H9 (cell line): ENCODE data around the gene TBCK. TPM values are rescaled to one million over a fixed set of nuclear protein-coding genes. Genes with fewer than 3 reads are reported as not detected.
A peak's percentile ranks its signal among the peaks of the same experiment; 100 is the strongest.

ENCODE experiments used
- DNase-seq: peaks from one replicate; pipeline ENCODE4 v3.0.0-alpha.2; 2017
- H2AFZ ChIP-seq: one replicate; pipeline ENCODE4 v1.6.1; 2013; ENCODE audit warnings: mild to moderate bottlenecking, low read length, control low read depth, moderate library complexity
- H2AK5ac ChIP-seq: 2 replicates; pipeline ENCODE4 v1.6.1; 2013; ENCODE audit warnings: low read length, control low read depth, mixed read lengths; ENCODE audit not compliant: insufficient read length
- H2BK120ac ChIP-seq: one replicate; pipeline ENCODE4 v1.6.1; 2013; ENCODE audit warnings: low read depth, mild to moderate bottlenecking, low read length, control low read depth, inconsistent platforms; ENCODE audit not compliant: poor library complexity, severe bottlenecking
- H2BK12ac ChIP-seq: 2 replicates; pipeline ENCODE4 v1.6.1; 2013; ENCODE audit warnings: low read length, control low read depth, mixed read lengths, low read depth; ENCODE audit not compliant: insufficient read length
- H2BK15ac ChIP-seq: 2 replicates; pipeline ENCODE4 v1.6.1; 2013; ENCODE audit warnings: low read depth, low read length, control low read depth
- H2BK20ac ChIP-seq: one replicate; pipeline ENCODE4 v1.6.1; 2013; ENCODE audit warnings: low read depth, mild to moderate bottlenecking, low read length, control low read depth, inconsistent platforms; ENCODE audit not compliant: poor library complexity, severe bottlenecking
- H2BK5ac ChIP-seq: 2 replicates; pipeline ENCODE4 v1.6.1; 2013; ENCODE audit warnings: low read length, control low read depth, mixed read lengths; ENCODE audit not compliant: insufficient read length
- H3K14ac ChIP-seq: 2 replicates; pipeline ENCODE4 v1.6.1; 2013; ENCODE audit warnings: low read length, control low read depth; ENCODE audit not compliant: insufficient read depth
- H3K18ac ChIP-seq: 2 replicates; pipeline ENCODE4 v1.6.1; 2013; ENCODE audit warnings: low read depth, mild to moderate bottlenecking, mixed read lengths, low read length, control low read depth; ENCODE audit not compliant: insufficient read length
- H3K23ac ChIP-seq: 2 replicates; pipeline ENCODE4 v1.6.1; 2013; ENCODE audit warnings: low read length, control low read depth, mixed read lengths, low read depth; ENCODE audit not compliant: insufficient read length
- H3K23me2 ChIP-seq: 2 replicates; pipeline ENCODE4 v1.6.1; 2013; ENCODE audit warnings: low read depth, mild to moderate bottlenecking, mixed read lengths, low read length, control low read depth; ENCODE audit not compliant: insufficient read length, poor library complexity, severe bottlenecking
- H3K27ac ChIP-seq: 2 replicates; pipeline ENCODE4 v1.5.1; 2013; ENCODE audit warnings: low read length, control low read depth, mixed read lengths, low read depth; ENCODE audit not compliant: insufficient read length
- H3K27me3 ChIP-seq: 2 replicates; pipeline ENCODE4 v1.6.1; 2013; ENCODE audit warnings: low read length, control low read depth, inconsistent platforms; ENCODE audit not compliant: insufficient read depth
- H3K4ac ChIP-seq: 2 replicates; pipeline ENCODE4 v1.6.1; 2013; ENCODE audit warnings: low read depth, mild to moderate bottlenecking, control low read depth, inconsistent platforms, low read length, moderate library complexity
- H3K4me1 ChIP-seq: 2 replicates; pipeline ENCODE4 v1.6.1; 2013; ENCODE audit warnings: low read length, control low read depth, inconsistent platforms; ENCODE audit not compliant: insufficient read depth
- H3K4me2 ChIP-seq: 2 replicates; pipeline ENCODE4 v1.6.1; 2013; ENCODE audit warnings: low read length, control low read depth, mixed read lengths; ENCODE audit not compliant: insufficient read length, insufficient read depth
- H3K56ac ChIP-seq: 2 replicates; pipeline ENCODE4 v1.6.1; 2013; ENCODE audit warnings: low read depth, mild to moderate bottlenecking, mixed read lengths, low read length, control low read depth; ENCODE audit not compliant: insufficient read length
- H3K79me1 ChIP-seq: 2 replicates; pipeline ENCODE4 v1.6.1; 2013; ENCODE audit warnings: low read depth, mild to moderate bottlenecking, moderate library complexity, low read length, control low read depth, inconsistent platforms; ENCODE audit not compliant: insufficient read depth, poor library complexity, severe bottlenecking
- H3K79me2 ChIP-seq: 2 replicates; pipeline ENCODE4 v1.6.1; 2013; ENCODE audit warnings: low read length, control low read depth, inconsistent platforms; ENCODE audit not compliant: insufficient read depth
- H3K9ac ChIP-seq: 2 replicates; pipeline ENCODE4 v1.6.1; 2013; ENCODE audit warnings: low read length, control low read depth, mixed read lengths; ENCODE audit not compliant: insufficient read length; ENCODE audit errors: extremely low read depth
- H3K9me3 ChIP-seq: one replicate; pipeline ENCODE4 v1.6.1; 2013; ENCODE audit warnings: low read depth, low read length, inconsistent platforms; ENCODE audit not compliant: control insufficient read depth
- H3T11ph ChIP-seq: one replicate; pipeline ENCODE4 v1.6.1; 2013; ENCODE audit warnings: mild to moderate bottlenecking, low read length, control low read depth, inconsistent platforms
- H4K20me1 ChIP-seq: one replicate; pipeline ENCODE4 v1.6.1; 2013; ENCODE audit not compliant: control insufficient read depth, insufficient read length, insufficient read depth
- H4K5ac ChIP-seq: 2 replicates; pipeline ENCODE4 v1.6.1; 2013; ENCODE audit warnings: low read depth, mild to moderate bottlenecking, mixed read lengths, low read length, control low read depth; ENCODE audit not compliant: insufficient read length
- H4K8ac ChIP-seq: replicated peaks from 2 replicates; pipeline ENCODE4 v1.6.1; 2013; ENCODE audit warnings: low read length, control low read depth, mixed read lengths, low read depth; ENCODE audit not compliant: insufficient read length
- H4K91ac ChIP-seq: 2 replicates; pipeline ENCODE4 v1.6.1; 2013; ENCODE audit warnings: low read depth, mild to moderate bottlenecking, moderate library complexity, mixed read lengths, low read length, control low read depth; ENCODE audit not compliant: insufficient read length
- H3K27ac Mint-ChIP-seq, 3 experiments: 2 replicates in 2 of 3; 3 replicates in 1 of 3; pipeline ENCODE4 v1.8.0; 2020 to 2021; ENCODE audit warnings: mixed read lengths in 3 of 3, mild to moderate bottlenecking in 1 of 3, moderate library complexity in 1 of 3
- H3K27me3 Mint-ChIP-seq: 2 replicates; pipeline ENCODE4 v1.8.0; 2021; ENCODE audit warnings: low read depth, mild to moderate bottlenecking, moderate library complexity, mixed read lengths
- H3K36me3 Mint-ChIP-seq, 3 experiments: 2 replicates in 2 of 3; 3 replicates in 1 of 3; pipeline ENCODE4 v1.8.0; 2020 to 2021; ENCODE audit warnings: low read depth in 3 of 3, mixed read lengths in 3 of 3; ENCODE audit not compliant: insufficient read depth in 1 of 3
- H3K4me1 Mint-ChIP-seq, 2 experiments: 2 replicates each; pipeline ENCODE4 v1.8.0; 2020; ENCODE audit warnings: mixed read lengths in 2 of 2
- H3K4me3 Mint-ChIP-seq, 2 experiments: 2 replicates in 1 of 2; 3 replicates in 1 of 2; pipeline ENCODE4 v1.8.0; 2020 to 2021; ENCODE audit warnings: mild to moderate bottlenecking in 2 of 2, mixed read lengths in 2 of 2, moderate library complexity in 1 of 2
- H3K9me3 Mint-ChIP-seq, 2 experiments: 2 replicates in 1 of 2; 3 replicates in 1 of 2; pipeline ENCODE4 v1.8.0; 2020; ENCODE audit warnings: mild to moderate bottlenecking in 2 of 2, mixed read lengths in 2 of 2, moderate library complexity in 1 of 2
- CTCF ChIP-seq: fragments of 200-600 bp; sonication (generic); conservative IDR thresholded peaks from 3 replicates; pipeline ENCODE4 v1.8.0; 2021; ENCODE audit warnings: antibody characterized with exemption, mild to moderate bottlenecking
- WGBS: extraction: QIAGEN DNeasy Blood & Tissue Kit; methylation state at CpG from one replicate; pipeline ENCODE4 v1.1.7; 2013; ENCODE audit warnings: missing lambda C conversion rate, low lambda C conversion rate, mixed read lengths; ENCODE audit not compliant: insufficient read length; ENCODE audit errors: extremely low coverage; 5-methylcytosine and 5-hydroxymethylcytosine counted together
- total RNA-seq: library from RNA; stranded (reverse); gene quantifications from 2 replicates; pipeline ENCODE4 v1.2.1, GENCODE V29; 2021

The TBCK gene
- total RNA-seq, 1 experiment from 2014 or later = 22.1 TPM

- Histone ChIP-seq H3K27me3 (no peaks in the 10 kb centered on the region), H3K56ac (no peak overlapping the region), H3K79me1 (peaks cover 2% of the 10 kb centered on the region), H3K79me2 (no peaks in the 10 kb centered on the region; the same call in 1 of the 2 replicates), H2BK120ac (no peak overlapping the region), H3K23ac (no peak overlapping the region), H4K8ac (no peak overlapping the region), H4K91ac (no peak overlapping the region), H2AK5ac (no peak overlapping the region), H2BK5ac (no peak overlapping the region), H4K20me1 (no peaks in the 10 kb centered on the region), H3K4ac (no peak overlapping the region), H3K14ac (no peak overlapping the region), H3K9me3 (no peaks in the 10 kb centered on the region), H3K27ac (no peak overlapping the region), H2BK20ac (no peak overlapping the region), H3K18ac (no peak overlapping the region), H3K23me2 (no peaks in the 10 kb centered on the region), H3K4me2 (no peak overlapping the region), H2AFZ (no peak overlapping the region), H4K5ac (no peak overlapping the region), H2BK12ac (no peak overlapping the region), H3K4me1 (no peaks in the 10 kb centered on the region), H3K9ac (no peak overlapping the region), H3T11ph (peak overlapping the region; percentile 54), H2BK15ac (no peak overlapping the region)
- TF ChIP-seq CTCF = no peak
- no peak for DNase-seq
- H3K4me3 Mint-ChIP-seq = no peak overlapping the region
- no CpG with 5 or more reads among the region's 4 CpGs for WGBS
- H3K4me1 Mint-ChIP-seq = peaks cover 34 to 37% of the 10 kb centered on the region in 2 experiments
- H3K27ac Mint-ChIP-seq = peak overlapping the region in 2 of 3 experiments; percentile 65 to 77; a peak in 4 of 7 replicates
- no peaks in the 10 kb centered on the region for H3K9me3 Mint-ChIP-seq
- H3K36me3 Mint-ChIP-seq = peaks cover 0 to 10% (median 4%) of the 10 kb centered on the region in 3 experiments; a peak in 5 of 7 replicates
- H3K27me3 Mint-ChIP-seq = no peaks in the 10 kb centered on the region
Measured at GRCh38 chr4:106305435-106306055, 10.5 kb downstream of the TBCK start.
